Activated CD4-positive, CD25-positive, alpha-beta regulatory T cell treated with anti-CD3 and anti-CD28 coated beads, Interleukin-2, amount 50 U/mL, for 72 hours (primary cell): ENCODE data around the gene RSU1.

Experiments
- DNase-seq: peaks from one replicate; pipeline ENCODE4 v3.0.0; 2021

Gene RSU1

GRCh38 chr10:16586358-16587138 lies 230.7 kb downstream of the RSU1 start:
- no peak for DNase-seq

GRCh38 chr10:16585103-16585502 lies 232.1 kb downstream of the RSU1 start:
- no peak for DNase-seq

GRCh38 chr10:16583382-16583781 lies 233.8 kb downstream of the RSU1 start:
- no peak for DNase-seq

GRCh38 chr10:16581202-16581601 lies 236.0 kb downstream of the RSU1 start:
- no peak for DNase-seq

GRCh38 chr10:16570731-16571130 lies 246.5 kb downstream of the RSU1 start:
- no peak for DNase-seq

GRCh38 chr10:16566202-16566805 lies 250.9 kb downstream of the RSU1 start:
- DNase-seq, result no peak

- DNase-seq, result no peak
Observed at GRCh38 chr10:16565604-16566003, 251.6 kb downstream of the RSU1 start.

- DNase-seq, result no peak
Observed at GRCh38 chr10:16562891-16563290, 254.3 kb downstream of the RSU1 start.

GRCh38 chr10:16559236-16559773 lies 257.9 kb downstream of the RSU1 start:
- no peak for DNase-seq

GRCh38 chr10:16547973-16548372 lies 269.3 kb downstream of the RSU1 start:
- DNase-seq, result no peak

- no peak for DNase-seq
Observed at GRCh38 chr10:16545116-16545736, 272.0 kb downstream of the RSU1 start.

- DNase-seq, result no peak
Observed at GRCh38 chr10:16544591-16544990, 272.6 kb downstream of the RSU1 start.

- no peak for DNase-seq
Observed at GRCh38 chr10:16544099-16544498, 273.1 kb downstream of the RSU1 start.
